Gastrocnemius medialis (tissue), 4 donors: ENCODE results near the gene TP53RK.

Experiments
- CTCF ChIP-seq, 5 experiments: fragments of 450-650 bp in 3 of 5; fragments of 200-600 bp in 2 of 5; sonication (generic) in 2 of 5; IDR thresholded peaks in 4 of 5; conservative IDR thresholded peaks in 1 of 5; 1 replicate in 4 of 5; 2 replicates in 1 of 5; pipeline ENCODE4 v1.5.1; 2016 to 2019; ENCODE audit warnings: antibody characterized with exemption in 5 of 5, mild to moderate bottlenecking in 3 of 5, moderate library complexity in 3 of 5
- POLR2A ChIP-seq, 2 donors: fragments of 450-650 bp; IDR thresholded peaks; one replicate each; pipeline ENCODE4 v1.6.1; 2017; ENCODE audit warnings: antibody characterized with exemption in 2 of 2, mild to moderate bottlenecking in 2 of 2, moderate library complexity in 2 of 2

GRCh38 chr20:46642265-46642968, 46.8 kb downstream of the TP53RK start:
- TF ChIP-seq CTCF (IDR thresholded peaks at IDR 0.05 in 4 of 5, conservative IDR thresholded peaks at IDR 0.05 in 1 of 5) (no peak), POLR2A (IDR thresholded peaks at IDR 0.05) (no peak)
